VCaP (cell line): ENCODE results near the gene GPR107.
A peak's percentile ranks its signal among the peaks of the same experiment; 100 is the strongest.

Source experiments
- H3K27ac ChIP-seq: fragments of 450-650 bp; 2 replicates; pipeline ENCODE4 v1.5.1; 2017
- CTCF ChIP-seq: fragments of 450-650 bp; conservative IDR thresholded peaks from 2 replicates; pipeline ENCODE4 v1.5.1; 2017; ENCODE audit warnings: mild to moderate bottlenecking, moderate library complexity

GPR107 gene

GRCh38 chr9:130122456-130122855 lies 68.8 kb downstream of the GPR107 start:
- no peak overlapping the region for H3K27ac ChIP-seq
- TF ChIP-seq CTCF: no peak

DNA sequence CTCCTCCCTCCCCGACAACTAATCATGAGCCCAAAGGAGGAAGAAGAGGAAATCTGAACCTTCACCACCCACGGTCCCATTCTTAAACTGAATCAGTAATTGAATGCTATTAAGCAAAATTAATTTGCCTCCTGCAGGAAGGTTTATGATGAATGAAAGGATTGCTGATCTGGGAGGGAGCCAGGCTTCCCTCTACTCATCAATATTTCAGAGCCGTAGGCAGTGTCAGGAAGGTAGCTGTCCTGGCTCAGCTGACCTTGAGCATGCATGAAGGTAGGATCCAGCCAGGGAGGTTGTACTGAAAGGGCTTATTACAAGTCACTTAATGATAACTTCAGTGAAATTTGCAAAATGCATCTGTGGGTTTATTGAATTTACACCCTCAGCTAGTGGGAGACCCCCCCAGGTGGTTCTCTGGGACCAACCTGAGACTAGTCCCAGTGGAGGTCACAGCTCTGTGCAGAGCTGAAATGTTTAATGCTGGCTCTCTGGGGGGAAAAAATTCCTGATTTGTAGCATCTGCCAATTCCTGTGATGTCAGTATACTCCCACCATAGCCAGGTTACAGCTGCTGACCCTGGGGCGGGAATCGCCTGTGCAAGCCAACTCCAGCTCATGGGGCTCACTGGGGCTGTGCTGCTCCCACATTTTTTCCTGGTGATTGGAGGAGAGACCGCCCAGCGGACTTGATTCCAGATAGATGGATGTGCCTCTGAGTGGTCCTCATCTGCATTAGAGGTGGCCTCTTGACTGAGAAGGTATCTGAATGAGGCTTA lies 70.6 kb downstream of the GPR107 start:
- TF ChIP-seq CTCF: no peak
- no peak overlapping the region for H3K27ac ChIP-seq

DNA sequence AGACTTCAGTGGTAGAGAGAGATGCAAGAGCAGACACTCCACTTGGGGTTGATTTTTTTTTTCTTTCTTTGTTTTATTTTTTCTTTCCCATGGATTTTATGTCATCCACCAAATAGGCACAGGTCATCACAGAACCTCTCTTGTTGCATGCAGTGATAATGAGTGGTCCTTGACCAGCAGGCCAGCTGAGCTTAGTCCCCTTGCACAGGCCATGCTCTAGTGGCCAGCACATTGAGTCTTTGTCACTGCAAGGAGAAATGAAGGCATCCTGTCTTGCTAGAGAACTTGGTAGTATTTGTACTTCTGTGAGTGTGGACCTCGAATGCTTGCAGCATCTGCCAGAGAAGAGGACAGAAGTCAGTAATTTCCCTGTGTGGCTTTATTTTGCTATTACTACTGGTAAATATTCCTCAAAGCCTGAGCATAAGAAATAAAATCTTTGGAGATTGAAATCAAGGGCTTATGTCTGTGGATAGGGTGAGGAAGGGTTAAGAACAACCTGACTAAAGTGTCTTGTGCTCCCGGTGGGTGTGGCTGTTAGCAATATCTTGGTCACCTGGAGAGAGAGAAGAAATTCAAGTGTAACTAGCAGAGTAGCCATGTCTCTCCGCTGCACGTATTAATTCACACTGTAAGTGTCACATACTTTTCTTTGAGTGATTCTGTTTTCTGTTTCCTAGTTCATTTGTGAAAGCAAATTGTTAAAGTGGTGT lies 73.2 kb downstream of the GPR107 start:
- no peak for TF ChIP-seq CTCF
- peak overlapping the region; percentile 38 for H3K27ac ChIP-seq

GRCh38 chr9:130128251-130128650 lies 74.5 kb downstream of the GPR107 start:
- no peak for TF ChIP-seq CTCF
- no peak overlapping the region for H3K27ac ChIP-seq

DNA sequence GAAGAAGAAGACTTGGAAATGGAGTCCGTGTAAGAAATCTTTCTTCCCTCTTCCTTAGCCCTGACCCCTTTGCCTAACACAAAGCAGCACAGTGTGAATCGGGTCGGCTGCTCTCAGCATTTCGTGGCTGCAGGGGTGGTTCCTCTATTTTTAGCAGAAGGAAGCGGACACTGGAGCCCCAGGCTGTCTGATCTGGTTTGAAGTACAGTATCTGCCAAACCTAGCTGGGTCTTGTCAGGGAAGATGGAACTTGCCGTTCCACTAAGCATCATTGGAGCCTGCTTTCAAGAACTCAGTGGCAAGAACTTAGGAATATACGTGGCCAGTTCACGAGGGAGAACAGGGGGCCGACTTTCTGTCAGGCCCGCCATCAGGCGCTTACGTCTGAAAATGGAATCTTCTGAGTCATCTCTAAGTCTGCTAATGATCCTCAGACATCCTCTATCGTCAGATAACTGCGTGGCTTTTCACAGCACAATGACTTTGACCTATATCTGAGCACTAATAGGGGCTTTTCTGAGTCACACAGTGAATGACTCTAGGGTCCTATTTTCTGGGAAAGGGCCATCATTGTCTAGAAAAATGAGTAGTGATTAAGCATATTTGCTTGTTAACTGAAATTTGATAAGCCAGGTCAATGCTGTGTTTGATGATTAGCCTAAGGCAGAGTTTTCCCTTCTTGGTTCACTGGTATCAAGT lies 75.2 kb downstream of the GPR107 start:
- no peak for TF ChIP-seq CTCF
- H3K27ac ChIP-seq: no peak overlapping the region

- no peak for TF ChIP-seq CTCF
- H3K27ac ChIP-seq: no peak overlapping the region
Measured at GRCh38 chr9:130129432-130130061, 75.8 kb downstream of the GPR107 start.

DNA sequence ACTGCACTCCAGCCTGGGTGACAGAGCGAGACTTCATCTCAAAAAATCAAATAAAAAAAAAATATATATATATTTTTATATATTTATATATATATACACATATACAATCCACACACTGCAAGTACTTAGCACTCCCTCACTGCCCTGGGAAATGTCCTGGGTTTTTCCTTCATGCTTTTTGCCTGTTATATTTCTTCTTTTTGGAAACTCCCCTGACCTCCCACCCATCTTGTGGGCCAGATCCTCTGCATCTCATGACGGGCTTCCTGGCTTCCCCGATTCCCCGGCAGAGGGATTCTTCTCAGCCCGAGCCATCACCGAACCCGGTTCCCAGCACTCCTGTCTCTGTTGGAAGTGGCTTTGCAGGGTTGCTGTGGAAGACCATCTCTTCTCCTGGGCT lies 79.0 kb downstream of the GPR107 start:
- no peak overlapping the region for H3K27ac ChIP-seq
- TF ChIP-seq CTCF: no peak
